Tibial artery (tissue), 4 donors: ENCODE results near the gene SIPA1L3.
"Not testable (repeated sequence)": the region's sequence is repeated elsewhere in the genome, so short reads cannot be mapped to it uniquely, and the experiment has no call there.

Experiments
- DNase-seq, 2 donors: peaks; one replicate each; pipeline ENCODE4 v3.0.0-alpha.2; 2019
- H3K27ac ChIP-seq, 2 donors: fragments of 200-600 bp; sonication (generic) in 1 of 2; 1 replicate in 1 of 2; 2 replicates in 1 of 2; pipeline ENCODE4 v1.5.1; 2018 to 2019; ENCODE audit warnings: mild to moderate bottlenecking in 1 of 2
- H3K27me3 ChIP-seq, 2 donors: fragments of 200-600 bp; sonication (generic) in 1 of 2; one replicate each; pipeline versions ENCODE4 v1.5.1 to v1.6.0; 2016 to 2019
- H3K36me3 ChIP-seq, 3 donors: fragments of 200-600 bp; sonication (generic) in 2 of 3; one replicate each; pipeline ENCODE4 v1.5.1; 2016 to 2019; ENCODE audit warnings: mild to moderate bottlenecking in 2 of 3
- H3K4me1 ChIP-seq, 4 donors: fragments of 200-600 bp; sonication (generic) in 2 of 4; 1 replicate in 3 of 4; 2 replicates in 1 of 4; pipeline ENCODE4 v1.5.1; 2016 to 2019
- H3K4me3 ChIP-seq, 2 donors: fragments of 200-600 bp; sonication (generic) in 1 of 2; 1 replicate in 1 of 2; 2 replicates in 1 of 2; pipeline ENCODE4 v1.5.1; 2018 to 2019; ENCODE audit warnings: mild to moderate bottlenecking in 2 of 2
- H3K9me3 ChIP-seq, 3 donors: fragments of 200-600 bp; sonication (generic) in 1 of 3; one replicate each; pipeline ENCODE4 v1.5.1; 2016 to 2019
- intact Hi-C: fragments of 100-400 bp; cut with DNase I; formaldehyde crosslinking; loops from one replicate; pipeline ENCODE4 v1.15.0; 2023; ENCODE audit warnings: low total_unique reads
- TF ChIP-seq, protein P1 (sequence below), 2 experiments: fragments of 200-600 bp in 1 of 2; fragments of 450-650 bp in 1 of 2; IDR thresholded peaks; one replicate each; pipeline ENCODE4 v1.5.1; 2017 to 2019; ENCODE audit warnings: antibody characterized with exemption in 2 of 2, mild to moderate bottlenecking in 1 of 2, moderate library complexity in 1 of 2

The SIPA1L3 gene

DNA sequence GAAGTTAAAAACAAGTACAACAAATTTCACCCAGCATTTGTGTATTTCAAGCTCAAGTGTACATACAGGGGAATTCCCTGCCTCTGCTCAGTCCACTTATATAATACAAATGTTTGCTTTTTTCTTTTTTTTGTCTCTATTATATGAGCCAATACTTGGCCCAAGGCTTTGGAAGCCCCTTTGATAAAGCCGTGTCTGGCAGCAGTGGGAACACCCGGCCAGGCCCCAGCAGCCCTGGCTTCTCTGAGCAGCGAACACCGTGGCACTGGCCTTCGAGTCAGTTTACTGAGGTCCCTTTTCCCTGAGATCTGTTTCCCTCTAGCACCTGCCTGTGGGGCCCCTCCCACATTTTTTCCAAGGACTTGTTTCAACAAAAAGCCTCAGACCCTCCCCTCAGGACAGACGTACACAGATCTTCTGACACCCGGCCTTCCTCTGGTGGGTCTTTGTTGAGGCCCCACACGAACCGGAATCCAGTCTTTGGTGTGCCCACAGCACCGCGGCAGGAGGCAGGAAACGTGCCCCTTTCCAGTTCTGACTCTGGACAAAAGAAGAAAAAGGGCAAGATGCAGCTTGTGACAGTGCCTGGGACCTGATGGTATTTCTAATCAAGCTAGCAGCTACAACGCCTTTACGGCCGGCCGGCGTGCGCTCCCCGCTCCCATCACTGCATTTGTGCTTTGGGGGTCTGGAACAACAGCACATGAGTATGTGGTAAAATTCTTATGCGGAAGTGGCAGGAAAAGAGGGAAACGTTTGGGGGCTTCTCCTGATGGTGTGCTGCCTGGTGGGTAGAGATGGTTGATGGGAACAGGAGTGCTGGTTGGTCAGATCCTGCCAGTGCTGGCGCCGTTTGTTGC, 13.8 kb downstream of the SIPA1L3 start:
- intact Hi-C loops = no loop called here
- H3K9me3 ChIP-seq = no peaks in the 10 kb centered on the region
- H3K4me3 ChIP-seq = no peak overlapping the region
- DNase-seq = no peak
- H3K27me3 ChIP-seq = no peaks in the 10 kb centered on the region
- H3K27ac ChIP-seq = no peak overlapping the region
- no peaks in the 10 kb centered on the region for H3K36me3 ChIP-seq
- TF ChIP-seq, protein P1, sequence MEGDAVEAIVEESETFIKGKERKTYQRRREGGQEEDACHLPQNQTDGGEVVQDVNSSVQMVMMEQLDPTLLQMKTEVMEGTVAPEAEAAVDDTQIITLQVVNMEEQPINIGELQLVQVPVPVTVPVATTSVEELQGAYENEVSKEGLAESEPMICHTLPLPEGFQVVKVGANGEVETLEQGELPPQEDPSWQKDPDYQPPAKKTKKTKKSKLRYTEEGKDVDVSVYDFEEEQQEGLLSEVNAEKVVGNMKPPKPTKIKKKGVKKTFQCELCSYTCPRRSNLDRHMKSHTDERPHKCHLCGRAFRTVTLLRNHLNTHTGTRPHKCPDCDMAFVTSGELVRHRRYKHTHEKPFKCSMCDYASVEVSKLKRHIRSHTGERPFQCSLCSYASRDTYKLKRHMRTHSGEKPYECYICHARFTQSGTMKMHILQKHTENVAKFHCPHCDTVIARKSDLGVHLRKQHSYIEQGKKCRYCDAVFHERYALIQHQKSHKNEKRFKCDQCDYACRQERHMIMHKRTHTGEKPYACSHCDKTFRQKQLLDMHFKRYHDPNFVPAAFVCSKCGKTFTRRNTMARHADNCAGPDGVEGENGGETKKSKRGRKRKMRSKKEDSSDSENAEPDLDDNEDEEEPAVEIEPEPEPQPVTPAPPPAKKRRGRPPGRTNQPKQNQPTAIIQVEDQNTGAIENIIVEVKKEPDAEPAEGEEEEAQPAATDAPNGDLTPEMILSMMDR (IDR thresholded peaks at IDR 0.05) = no peak
- no peaks in the 10 kb centered on the region for H3K4me1 ChIP-seq

DNA sequence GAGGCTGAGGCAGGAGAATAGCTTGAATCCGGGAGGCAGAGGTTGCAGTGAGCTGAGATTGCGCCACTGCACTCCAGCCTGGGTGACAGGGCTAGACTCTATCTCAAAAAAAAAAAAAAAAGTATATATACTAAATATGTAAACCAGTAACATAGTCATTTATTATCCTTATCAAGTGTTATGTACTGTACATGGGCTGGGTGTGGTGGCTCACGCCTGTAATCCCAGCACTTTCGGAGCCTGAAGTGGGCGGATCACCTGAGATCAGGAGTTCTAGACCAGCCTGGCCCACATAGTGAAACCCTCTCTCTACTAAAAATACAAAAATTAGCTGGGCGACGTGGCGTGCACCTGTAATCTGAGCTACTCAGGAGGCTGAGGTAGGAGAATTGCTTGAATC, 17.6 kb downstream of the SIPA1L3 start:
- H3K4me3 ChIP-seq, H3K36me3 ChIP-seq, intact Hi-C loops, H3K27ac ChIP-seq, H3K27me3 ChIP-seq, H3K4me1 ChIP-seq, H3K9me3 ChIP-seq, DNase-seq: not testable (repeated sequence)

DNA sequence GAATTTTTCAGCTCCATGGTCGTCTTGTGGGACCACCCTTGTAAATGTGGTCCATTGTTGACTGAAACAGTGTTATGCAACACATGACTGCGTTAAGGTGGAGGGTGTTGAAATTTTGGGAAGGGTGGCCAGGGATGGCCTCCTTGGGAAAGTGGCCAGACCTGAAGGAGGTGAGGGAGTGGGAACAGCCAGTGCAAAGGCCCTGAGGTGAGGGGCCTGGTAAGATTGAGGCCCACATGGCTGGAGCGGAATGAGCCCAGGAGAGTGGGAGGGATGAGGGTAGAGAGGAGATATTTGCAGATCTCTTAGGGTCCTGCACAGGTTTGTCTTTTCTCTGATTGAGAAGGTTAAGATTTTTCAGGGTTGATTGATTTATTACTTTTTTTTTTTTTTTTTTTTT, 18.2 kb downstream of the SIPA1L3 start:
- H3K4me3 ChIP-seq = no peak overlapping the region
- H3K9me3 ChIP-seq = no peaks in the 10 kb centered on the region
- H3K4me1 ChIP-seq = no peaks in the 10 kb centered on the region
- H3K36me3 ChIP-seq = no peaks in the 10 kb centered on the region
- TF ChIP-seq, protein P1 (IDR thresholded peaks at IDR 0.05) = no peak
- no peaks in the 10 kb centered on the region for H3K27me3 ChIP-seq
- intact Hi-C loops = no loop called here
- H3K27ac ChIP-seq = no peak overlapping the region
- no peak for DNase-seq

DNA sequence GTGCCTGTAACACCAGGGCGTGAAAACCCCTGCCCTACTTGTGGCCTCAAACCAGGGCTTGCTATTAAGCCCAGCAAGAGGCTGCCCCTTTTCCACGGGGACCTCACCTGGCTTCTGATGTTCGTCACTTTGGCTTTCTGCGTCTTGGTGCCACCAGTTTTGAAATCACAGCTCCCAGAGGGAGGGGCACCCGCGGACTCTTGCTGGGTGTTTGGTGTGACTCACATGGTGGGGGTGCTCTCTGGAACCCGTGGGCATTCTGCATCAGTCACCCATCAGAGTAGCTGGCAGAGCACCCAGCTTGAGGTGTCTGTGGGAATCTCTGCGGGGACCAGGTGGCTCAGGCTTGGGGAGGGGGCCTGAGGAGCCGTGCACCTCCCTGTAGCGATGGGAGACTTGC, 19.2 kb downstream of the SIPA1L3 start:
- H3K4me1 ChIP-seq = peaks cover 0 to 3% (median under 1%) of the 10 kb centered on the region in 4 donors
- no peak overlapping the region for H3K4me3 ChIP-seq
- no peaks in the 10 kb centered on the region for H3K36me3 ChIP-seq
- no peak overlapping the region for H3K27ac ChIP-seq
- intact Hi-C loops = no loop called here
- no peak for DNase-seq
- TF ChIP-seq, protein P1 (IDR thresholded peaks at IDR 0.05) = no peak
- no peaks in the 10 kb centered on the region for H3K9me3 ChIP-seq
- no peaks in the 10 kb centered on the region for H3K27me3 ChIP-seq

GRCh38 chr19:37926711-37927110, 19.7 kb downstream of the SIPA1L3 start:
- Histone ChIP-seq H3K27ac (no peak overlapping the region), H3K4me3 (no peak overlapping the region), H3K27me3 (no peaks in the 10 kb centered on the region), H3K36me3 (no peaks in the 10 kb centered on the region), H3K4me1 (peaks cover 0 to 7% (median 3%) of the 10 kb centered on the region in 4 donors), H3K9me3 (no peaks in the 10 kb centered on the region)
- TF ChIP-seq, protein P1 (IDR thresholded peaks at IDR 0.05) = no peak
- DNase-seq = no peak
- intact Hi-C loops = no loop called here

DNA sequence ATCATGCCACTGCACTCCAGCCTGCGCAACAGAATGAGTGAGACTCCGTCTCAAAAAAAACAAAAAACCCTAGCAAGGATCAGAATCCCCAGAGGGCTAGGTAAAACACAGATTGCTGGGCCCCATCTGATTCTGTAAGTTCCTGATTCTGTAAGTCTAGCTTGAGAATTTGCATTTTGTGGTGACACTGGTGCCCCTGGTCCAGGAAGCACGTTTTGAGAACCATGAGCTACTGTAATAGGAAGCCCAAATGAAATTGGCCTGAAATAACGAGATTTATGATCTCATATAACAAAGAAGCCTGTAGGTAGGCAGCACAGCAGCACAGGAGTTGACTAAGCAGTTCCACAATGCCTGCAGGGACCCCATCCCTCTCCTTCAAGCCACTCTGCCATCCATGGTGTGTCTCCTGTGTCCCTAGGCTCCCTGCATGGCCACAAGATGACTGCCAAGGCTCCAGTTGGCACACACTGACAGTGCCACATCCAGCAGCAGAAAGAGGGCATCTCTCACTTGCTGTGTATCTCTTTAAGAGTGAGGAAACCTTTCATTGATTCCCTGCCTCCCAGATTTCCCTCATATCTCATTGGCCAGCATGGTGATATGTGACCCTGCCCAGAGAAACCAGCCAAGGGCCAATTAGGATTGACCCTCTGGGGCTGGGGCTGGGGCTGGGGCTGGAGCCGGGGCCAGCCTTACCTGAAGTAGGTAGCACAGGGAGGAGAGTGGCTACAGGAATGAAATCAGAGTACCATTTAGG, 21.7 kb downstream of the SIPA1L3 start:
- H3K27ac ChIP-seq = no peak overlapping the region
- TF ChIP-seq, protein P1 (IDR thresholded peaks at IDR 0.05) = no peak
- intact Hi-C loops = no loop called here
- peaks cover 0 to 26% (median 8%) of the 10 kb centered on the region in 4 donors for H3K4me1 ChIP-seq
- H3K36me3 ChIP-seq = no peaks in the 10 kb centered on the region
- DNase-seq = no peak
- H3K27me3 ChIP-seq = no peaks in the 10 kb centered on the region
- no peaks in the 10 kb centered on the region for H3K9me3 ChIP-seq
- H3K4me3 ChIP-seq = no peak overlapping the region
